Lower leg skin (tissue), 3 donors: ENCODE data around the gene GDF2.

Experiments
- CTCF ChIP-seq, 3 donors: fragments of 450-650 bp; IDR thresholded peaks; one replicate each; pipeline ENCODE4 v1.5.1; 2016; ENCODE audit warnings: antibody characterized with exemption in 3 of 3, mild to moderate bottlenecking in 3 of 3, moderate library complexity in 2 of 3
- POLR2A ChIP-seq, 2 donors: fragments of 450-650 bp; IDR thresholded peaks; one replicate each; pipeline ENCODE4 v1.6.1; 2016 to 2017; ENCODE audit warnings: antibody characterized with exemption in 2 of 2, mild to moderate bottlenecking in 1 of 2, moderate library complexity in 1 of 2

GRCh38 chr10:47370878-47371277 is 48.6 kb downstream of the GDF2 start:
- TF ChIP-seq POLR2A (IDR thresholded peaks at IDR 0.05) (no peak), CTCF (IDR thresholded peaks at IDR 0.05) (no peak)
